Natural killer cell (primary cell): Measurements from ENCODE around the gene MIGA2. TPM values are rescaled to one million over a fixed set of nuclear protein-coding genes. Genes with fewer than 3 reads are reported as not detected.

Experiments used
- ATAC-seq, 3 donors: fragments of 150-1000 bp in 2 of 3; fragments of 200-7000 bp in 1 of 3; cut with Tn5 transposase; 1 replicate in 1 of 3; 2 replicates in 2 of 3; pipeline ENCODE4 v1.10.0; 2021; ENCODE audit warnings: mild to moderate bottlenecking in 2 of 3, moderate library complexity in 2 of 3
- DNase-seq, 2 donors: peaks; one replicate each; pipeline versions ENCODE4 v3.0.0 to v3.0.0-alpha.2; 2013 to 2021; ENCODE audit warnings: mixed read lengths in 1 of 2
- H3K27ac ChIP-seq: one replicate; pipeline ENCODE4 v1.5.1; 2013; ENCODE audit warnings: mild to moderate bottlenecking, low read length
- H3K27me3 ChIP-seq: one replicate; pipeline ENCODE4 v1.6.1; 2013; ENCODE audit warnings: low read length; ENCODE audit not compliant: control insufficient read depth, insufficient read depth
- H3K36me3 ChIP-seq: one replicate; pipeline ENCODE4 v1.6.1; 2013; ENCODE audit warnings: low read length; ENCODE audit not compliant: control insufficient read depth, insufficient read depth
- H3K4me1 ChIP-seq: one replicate; pipeline ENCODE4 v1.6.1; 2013; ENCODE audit warnings: low read length; ENCODE audit not compliant: control insufficient read depth, insufficient read depth
- H3K4me3 ChIP-seq: one replicate; pipeline ENCODE4 v1.5.1; 2013; ENCODE audit warnings: low read length
- H3K9me3 ChIP-seq: one replicate; pipeline ENCODE4 v1.6.1; 2013; ENCODE audit warnings: low read length; ENCODE audit not compliant: control insufficient read depth, insufficient read depth
- H3K27ac Mint-ChIP-seq, 2 donors: one replicate each; pipeline ENCODE4 v1.8.0; 2022; ENCODE audit warnings: mild to moderate bottlenecking in 2 of 2, mixed read lengths in 2 of 2, moderate library complexity in 1 of 2
- H3K27me3 Mint-ChIP-seq, 2 donors: one replicate each; pipeline ENCODE4 v1.8.0; 2022; ENCODE audit warnings: low read depth in 2 of 2, mixed read lengths in 2 of 2
- H3K36me3 Mint-ChIP-seq: one replicate; pipeline ENCODE4 v1.8.0; 2022; ENCODE audit warnings: mixed read lengths
- H3K4me1 Mint-ChIP-seq, 2 donors: one replicate each; pipeline ENCODE4 v1.8.0; 2022; ENCODE audit warnings: mixed read lengths in 2 of 2
- H3K4me3 Mint-ChIP-seq: one replicate; pipeline ENCODE4 v1.8.0; 2022; ENCODE audit warnings: mild to moderate bottlenecking, moderate library complexity, mixed read lengths
- H3K9me3 Mint-ChIP-seq, 2 donors: one replicate each; pipeline ENCODE4 v1.8.0; 2022; ENCODE audit warnings: mixed read lengths in 2 of 2
- CTCF ChIP-seq: fragments of 200-600 bp; IDR thresholded peaks from one replicate; pipeline ENCODE4 v1.8.0; 2022; ENCODE audit warnings: antibody characterized with exemption
- WGBS: methylation state at CpG from one replicate; pipeline ENCODE4 v1.1.7; 2013; ENCODE audit warnings: missing lambda C conversion rate; ENCODE audit not compliant: insufficient coverage; 5-methylcytosine and 5-hydroxymethylcytosine counted together
- intact Hi-C: fragments of 100-400 bp; cut with micrococcal nuclease; formaldehyde crosslinking; loops from one replicate; pipeline ENCODE4 v1.14.2; 2022
- total RNA-seq, 4 donors: library from RNA; stranded (reverse); fragments of 120-200 nt in 1 of 4; gene quantifications; one replicate each; pipeline versions ENCODE4 v1.2.3 to v1.2.4, GENCODE V29; 2013 to 2022

Gene MIGA2
- total RNA-seq, 3 donors from 2014 or later (not counting 1 experiment from before 2014, with no cell fraction given): 67.3 to 77.9 (median 73.9) TPM

- Histone ChIP-seq H3K4me3 (no peak overlapping the region), H3K27ac (no peak overlapping the region), H3K36me3 (no peaks in the 10 kb centered on the region), H3K4me1 (peaks cover 25% of the 10 kb centered on the region), H3K27me3 (no peaks in the 10 kb centered on the region), H3K9me3 (no peaks in the 10 kb centered on the region)
- ATAC-seq: no peak
- H3K9me3 Mint-ChIP-seq: no peaks in the 10 kb centered on the region
- H3K4me1 Mint-ChIP-seq: peaks cover 16 to 19% of the 10 kb centered on the region in 2 donors
- DNase-seq: no peak
- no peak for TF ChIP-seq CTCF
- H3K4me3 Mint-ChIP-seq: no peak overlapping the region
- no peak overlapping the region for H3K27ac Mint-ChIP-seq
- no peaks in the 10 kb centered on the region for H3K36me3 Mint-ChIP-seq
- no peaks in the 10 kb centered on the region for H3K27me3 Mint-ChIP-seq
- intact Hi-C loops: no loop called here
- WGBS: 92% methylated on average over 17 of the region's 17 CpGs
Measured at GRCh38 chr9:129113645-129114304, 77.3 kb downstream of the MIGA2 start.

- intact Hi-C loops: no loop called here
- no peak for DNase-seq
- H3K4me1 Mint-ChIP-seq: peaks cover 4 to 10% of the 10 kb centered on the region in 2 donors
- Histone ChIP-seq H3K36me3 (peaks cover 24% of the 10 kb centered on the region), H3K27me3 (no peaks in the 10 kb centered on the region), H3K4me1 (peaks cover under 1% of the 10 kb centered on the region), H3K27ac (no peak overlapping the region), H3K4me3 (no peak overlapping the region), H3K9me3 (no peaks in the 10 kb centered on the region)
- no peak overlapping the region for H3K27ac Mint-ChIP-seq
- no peak for TF ChIP-seq CTCF
- H3K36me3 Mint-ChIP-seq: no peaks in the 10 kb centered on the region
- no peaks in the 10 kb centered on the region for H3K27me3 Mint-ChIP-seq
- no peaks in the 10 kb centered on the region for H3K9me3 Mint-ChIP-seq
- no peak for ATAC-seq
- WGBS: 96% methylated on average over 2 of the region's 4 CpGs
- H3K4me3 Mint-ChIP-seq: no peak overlapping the region
Measured at GRCh38 chr9:129118799-129119198, 82.4 kb downstream of the MIGA2 start.

- H3K27me3 ChIP-seq: no peaks in the 10 kb centered on the region
- H3K36me3 Mint-ChIP-seq: no peaks in the 10 kb centered on the region
- ATAC-seq (no peak), DNase-seq (no peak)
- H3K4me3 Mint-ChIP-seq: no peak overlapping the region
- H3K27ac Mint-ChIP-seq: no peak overlapping the region
- 89% methylated on average over 3 of the region's 3 CpGs for WGBS
- intact Hi-C loops: no loop called here
- no peak overlapping the region for H3K27ac ChIP-seq
- no peaks in the 10 kb centered on the region for H3K27me3 Mint-ChIP-seq
- H3K4me3 ChIP-seq: no peak overlapping the region
- no peaks in the 10 kb centered on the region for H3K4me1 ChIP-seq
- no peaks in the 10 kb centered on the region for H3K9me3 ChIP-seq
- no peak for TF ChIP-seq CTCF
- H3K36me3 ChIP-seq: peaks cover 39% of the 10 kb centered on the region
- no peaks in the 10 kb centered on the region for H3K9me3 Mint-ChIP-seq
- peaks cover 4 to 5% of the 10 kb centered on the region in 2 donors for H3K4me1 Mint-ChIP-seq
Measured at GRCh38 chr9:129121483-129121882, 85.1 kb downstream of the MIGA2 start.

Other genes starting within 250 kb of the MIGA2 start
- gene TBC1D13, start 249.4 kb upstream of the MIGA2 start, total RNA-seq: 10 to 100 TPM; 31.5 to 34.5 (median 33.7) TPM
- gene ENDOG, start 218.1 kb upstream of the MIGA2 start, total RNA-seq: 10 to 100 TPM in 1 of 3 donors, 1 to 10 TPM in 2; 6.7 to 12.5 (median 8.3) TPM
- 10 to 100 TPM; 35.8 to 49.2 (median 40.1) TPM for gene SPOUT1, start 206.8 kb upstream of the MIGA2 start, total RNA-seq
- 10 to 100 TPM in 1 of 3 donors, 1 to 10 TPM in 2; 8.9 to 11.3 (median 9.1) TPM for gene KYAT1, start 154.7 kb upstream of the MIGA2 start, total RNA-seq
- 10 to 100 TPM; 60.0 to 82.9 (median 67.9) TPM for gene LRRC8A, start 154.5 kb upstream of the MIGA2 start, total RNA-seq
- 1 to 10 TPM; 5.4 to 6.0 (median 5.4) TPM for gene PHYHD1, start 115.6 kb upstream of the MIGA2 start, total RNA-seq
- gene DOLK, start 89.0 kb upstream of the MIGA2 start, total RNA-seq: 1 to 10 TPM; 4.8 to 8.9 (median 6.7) TPM
- 10 to 100 TPM; 53.9 to 66.4 (median 58.3) TPM for gene NUP188, start 88.9 kb upstream of the MIGA2 start, total RNA-seq
- 10 to 100 TPM; 50.3 to 67.1 (median 65.4) TPM for gene SH3GLB2, start 8.3 kb upstream of the MIGA2 start, total RNA-seq
- 10 to 100 TPM in 1 of 3 donors, 1 to 10 TPM in 2; 7.5 to 11.6 (median 7.8) TPM for gene DOLPP1, start 44.5 kb downstream of the MIGA2 start, total RNA-seq
- gene CRAT, start 74.2 kb downstream of the MIGA2 start, total RNA-seq: 10 to 100 TPM; 13.5 to 13.8 (median 13.8) TPM
- 10 to 100 TPM; 63.2 to 69.4 (median 64.9) TPM for gene PTPA, start 74.8 kb downstream of the MIGA2 start, total RNA-seq
- gene IER5L, start 141.6 kb downstream of the MIGA2 start, total RNA-seq: 1 to 10 TPM; 1.4 to 3.9 (median 2.8) TPM